ENCODE data around the gene POU4F2.

DNA sequence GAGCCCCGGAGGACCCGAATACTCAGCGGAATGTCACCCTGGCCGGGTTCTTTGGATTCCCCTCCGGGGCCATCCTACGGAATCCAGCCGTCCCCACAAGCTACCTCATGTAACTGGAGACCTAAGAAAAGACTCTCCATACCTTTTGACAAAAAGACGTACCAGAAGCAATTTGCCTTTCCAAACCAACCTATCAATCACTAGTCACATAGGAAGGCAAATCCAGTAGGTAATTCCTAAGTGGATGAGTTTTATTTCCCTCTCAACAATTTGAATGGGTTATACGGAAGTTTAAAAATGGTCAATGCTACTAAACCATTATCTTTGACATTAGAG, 16.8 kb downstream of the POU4F2 start:
- TF ChIP-seq, protein P1, sequence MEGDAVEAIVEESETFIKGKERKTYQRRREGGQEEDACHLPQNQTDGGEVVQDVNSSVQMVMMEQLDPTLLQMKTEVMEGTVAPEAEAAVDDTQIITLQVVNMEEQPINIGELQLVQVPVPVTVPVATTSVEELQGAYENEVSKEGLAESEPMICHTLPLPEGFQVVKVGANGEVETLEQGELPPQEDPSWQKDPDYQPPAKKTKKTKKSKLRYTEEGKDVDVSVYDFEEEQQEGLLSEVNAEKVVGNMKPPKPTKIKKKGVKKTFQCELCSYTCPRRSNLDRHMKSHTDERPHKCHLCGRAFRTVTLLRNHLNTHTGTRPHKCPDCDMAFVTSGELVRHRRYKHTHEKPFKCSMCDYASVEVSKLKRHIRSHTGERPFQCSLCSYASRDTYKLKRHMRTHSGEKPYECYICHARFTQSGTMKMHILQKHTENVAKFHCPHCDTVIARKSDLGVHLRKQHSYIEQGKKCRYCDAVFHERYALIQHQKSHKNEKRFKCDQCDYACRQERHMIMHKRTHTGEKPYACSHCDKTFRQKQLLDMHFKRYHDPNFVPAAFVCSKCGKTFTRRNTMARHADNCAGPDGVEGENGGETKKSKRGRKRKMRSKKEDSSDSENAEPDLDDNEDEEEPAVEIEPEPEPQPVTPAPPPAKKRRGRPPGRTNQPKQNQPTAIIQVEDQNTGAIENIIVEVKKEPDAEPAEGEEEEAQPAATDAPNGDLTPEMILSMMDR (conservative IDR thresholded peaks at IDR 0.05; ENCODE audit: low read length), result no peak
- TF ChIP-seq EZH2phosphoT487 (IDR thresholded peaks at IDR 0.05; ENCODE audit: borderline replicate concordance, low read depth, low read length), result no peak

Data from OCI-LY7 (cell line).